Breast epithelium (tissue), 3 donors: Measurements from ENCODE around the gene OLFML2A.

Experiments used
- CTCF ChIP-seq, 3 donors: fragments of 450-650 bp; IDR thresholded peaks; one replicate each; pipeline ENCODE4 v1.5.1; 2016 to 2017; ENCODE audit warnings: antibody characterized with exemption in 3 of 3, mild to moderate bottlenecking in 3 of 3, moderate library complexity in 3 of 3
- POLR2A ChIP-seq: fragments of 450-650 bp; IDR thresholded peaks from one replicate; pipeline ENCODE4 v1.6.1; 2016; ENCODE audit warnings: antibody characterized with exemption, mild to moderate bottlenecking, moderate library complexity

- TF ChIP-seq POLR2A: no peak
- no peak for TF ChIP-seq CTCF (IDR thresholded peaks at IDR 0.05)
These were observed 347 bp upstream of the OLFML2A start for GRCh38 chr9:124776618-124776953.
